GM21717 (cell line): ENCODE data around the gene SETX.
"Not testable (repeated sequence)": the region's sequence is repeated elsewhere in the genome, so short reads cannot be mapped to it uniquely, and the experiment has no call there.

Experiments used
- ATAC-seq: cut with Tn5 transposase; IDR thresholded peaks from one replicate; pipeline ENCODE4 v1.9.1; 2021; ENCODE audit warnings: mild to moderate bottlenecking, moderate library complexity; ENCODE audit not compliant: unreplicated experiment

Gene SETX

DNA sequence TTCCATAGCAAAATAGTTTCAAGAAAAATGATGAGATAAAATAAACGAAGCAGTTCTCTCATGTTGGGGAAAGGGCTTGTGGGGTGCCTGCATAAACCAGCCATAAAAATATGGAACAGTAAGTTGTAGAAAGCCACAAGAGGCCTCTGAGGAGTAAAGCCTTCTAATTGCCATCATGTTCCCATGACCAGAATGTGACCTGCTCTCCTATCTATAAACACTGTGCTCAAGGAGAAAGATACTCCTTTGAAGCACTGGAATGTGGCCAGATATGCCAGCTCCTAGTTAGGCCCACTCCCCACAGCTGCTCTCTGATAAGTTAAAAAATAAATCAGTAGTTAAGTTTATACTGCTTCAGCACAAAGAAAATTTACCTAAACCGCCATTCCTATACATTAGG is 65.8 kb downstream of the SETX start:
- ATAC-seq = no peak

GRCh38 chr9:132288361-132288760 is 66.4 kb downstream of the SETX start:
- ATAC-seq = no peak

- no peak for ATAC-seq
These were observed 67.5 kb downstream of the SETX start for GRCh38 chr9:132287256-132287760.

- no peak for ATAC-seq
These were observed 70.9 kb downstream of the SETX start for GRCh38 chr9:132283863-132284262.

DNA sequence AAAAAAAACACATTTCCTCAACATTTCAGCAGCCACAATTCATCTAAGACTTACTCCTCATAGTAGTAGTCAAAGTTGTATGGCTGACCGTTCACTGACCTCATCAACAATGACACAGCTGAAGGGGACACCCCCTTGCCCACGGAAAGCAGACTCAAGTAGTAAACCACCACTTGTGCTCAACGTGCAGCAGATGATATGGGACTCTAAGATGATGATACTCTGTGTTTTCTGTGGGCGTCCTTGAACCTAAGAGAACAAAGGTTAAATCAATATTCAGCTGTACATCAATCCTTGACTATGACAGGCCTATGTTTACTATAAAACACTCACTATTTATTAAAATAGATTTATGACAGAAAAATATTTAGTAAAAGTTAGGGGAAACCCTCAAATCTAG is 71.6 kb downstream of the SETX start:
- no peak for ATAC-seq

DNA sequence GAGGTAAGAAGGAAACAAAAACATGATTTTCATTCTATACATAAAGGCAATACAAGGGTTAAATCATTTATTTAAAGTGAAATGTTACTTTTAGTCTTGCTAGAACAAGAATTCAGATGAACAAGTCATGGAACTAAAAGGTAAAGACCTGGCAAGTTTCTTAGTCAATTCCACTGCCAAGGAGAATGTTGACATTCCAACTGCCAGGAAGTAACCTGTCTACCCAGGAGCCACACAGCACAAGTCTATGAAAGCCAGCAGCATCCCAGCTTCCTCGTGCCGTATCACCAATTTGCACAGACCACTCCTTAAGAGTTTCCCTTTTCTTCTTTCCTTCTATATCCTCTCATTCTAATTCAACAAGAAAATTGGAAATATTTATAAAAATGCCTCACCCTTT is 79.9 kb downstream of the SETX start:
- ATAC-seq = no peak

GRCh38 chr9:132269704-132270516 is 84.9 kb downstream of the SETX start:
- not testable (repeated sequence) for ATAC-seq

DNA sequence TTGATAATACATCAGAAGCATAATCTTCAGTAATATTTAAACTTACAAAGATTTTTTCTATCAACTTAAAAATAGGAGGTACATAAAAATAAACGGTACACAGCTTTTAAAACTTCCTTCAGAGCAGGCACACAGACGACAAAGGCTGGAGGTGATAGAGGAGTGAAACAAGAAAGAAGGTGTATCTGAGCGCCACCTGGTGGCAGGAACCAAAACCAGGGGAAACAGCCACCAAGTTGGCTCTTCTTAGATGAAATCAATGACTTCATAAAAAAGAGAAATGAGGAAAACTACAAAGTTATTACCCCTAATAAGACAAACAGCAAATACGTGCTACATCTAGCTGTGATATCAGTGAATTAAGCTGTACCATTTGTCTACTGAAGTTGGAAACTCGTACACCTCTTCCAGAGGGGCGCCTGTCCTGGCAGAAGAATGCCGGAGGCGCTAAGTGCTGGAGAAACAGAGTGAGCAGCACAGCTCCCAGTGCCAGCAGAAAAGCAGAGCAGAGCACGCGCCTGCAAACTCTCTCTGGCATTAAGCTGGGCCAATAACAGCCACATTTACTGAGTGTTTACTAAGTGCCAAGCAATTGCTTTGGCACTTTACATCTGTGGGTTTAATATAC is 85.9 kb downstream of the SETX start:
- ATAC-seq = no peak

DNA sequence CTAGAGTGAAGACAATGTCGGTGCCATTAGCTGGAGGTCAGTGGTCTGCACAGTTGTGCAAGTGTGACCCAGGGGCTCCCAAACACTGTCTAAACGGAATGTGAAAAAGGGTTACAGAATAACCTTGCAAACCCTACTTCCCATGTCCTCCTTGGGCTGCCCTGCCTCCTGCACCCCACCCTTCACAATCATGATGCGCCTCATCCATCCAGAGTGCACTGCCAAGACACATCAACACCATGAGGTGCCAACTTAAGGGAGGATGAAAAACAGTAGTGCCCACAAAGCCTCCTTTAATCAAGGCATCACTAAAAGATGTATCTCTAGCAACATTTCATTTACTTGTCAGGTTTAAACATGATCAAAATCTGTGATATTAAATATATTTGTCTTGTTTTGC is 87.1 kb downstream of the SETX start:
- ATAC-seq = no peak

DNA sequence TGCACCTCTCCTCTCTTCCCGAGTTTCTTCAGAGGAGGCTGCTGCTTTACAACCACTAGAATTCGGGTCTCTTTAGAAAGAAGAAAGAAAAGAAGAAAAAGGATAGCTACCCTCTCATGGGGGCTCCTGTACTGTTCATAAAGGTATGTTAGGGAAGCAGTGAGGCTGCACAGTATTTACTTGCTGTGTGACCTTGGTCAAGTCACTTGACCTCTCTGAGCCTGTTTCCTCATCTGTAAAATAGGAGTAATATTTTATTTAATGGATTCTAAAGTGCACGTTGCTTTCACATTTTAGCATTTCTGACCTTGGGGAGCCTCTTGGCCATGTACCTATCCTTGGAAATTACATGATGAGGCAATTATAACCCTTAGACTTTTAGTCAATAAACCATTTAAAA is 88.8 kb downstream of the SETX start:
- ATAC-seq = no peak

GRCh38 chr9:132260846-132261245 is 93.9 kb downstream of the SETX start:
- ATAC-seq = no peak

GRCh38 chr9:132250324-132251262 is 104.2 kb downstream of the SETX start:
- ATAC-seq = no peak

DNA sequence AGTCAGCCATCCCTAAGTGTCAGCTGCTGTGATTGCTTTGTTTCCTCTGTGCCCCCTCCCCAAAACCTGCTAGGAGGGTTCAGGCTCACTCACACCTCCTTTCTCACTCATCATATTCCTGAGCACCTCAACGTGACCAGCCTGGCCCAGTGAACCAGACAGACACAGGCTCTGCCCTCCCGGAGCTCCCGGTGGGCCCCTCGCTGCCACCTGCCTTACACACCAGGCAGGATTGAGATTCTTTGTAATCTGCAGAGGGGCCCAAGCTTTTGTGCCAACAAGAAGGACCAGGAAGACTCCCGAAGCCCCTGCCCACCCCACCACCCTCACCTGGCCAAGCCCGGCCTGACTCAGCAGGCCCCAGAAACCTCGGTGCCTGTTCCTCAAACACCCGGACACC is 105.1 kb downstream of the SETX start:
- no peak for ATAC-seq

DNA sequence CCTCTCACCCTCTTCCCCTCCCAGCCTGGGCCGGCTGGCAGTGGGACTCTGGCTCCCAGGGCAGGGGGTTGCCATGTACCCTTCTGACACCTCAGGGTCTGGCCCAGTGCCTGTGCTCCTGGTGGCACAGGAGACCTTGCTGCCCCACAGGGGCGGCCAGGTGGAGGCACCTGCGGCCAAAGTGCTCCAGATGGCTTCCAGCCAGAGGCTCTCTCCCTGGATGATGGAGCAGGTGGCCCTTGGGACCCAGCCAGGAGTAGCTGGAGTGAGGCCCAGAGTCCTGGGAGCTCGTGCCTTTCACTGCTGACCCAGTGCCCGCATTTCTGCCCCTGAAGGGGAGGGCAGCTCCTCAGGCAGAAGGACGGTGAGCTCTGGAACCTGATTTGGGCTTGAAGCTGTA is 105.7 kb downstream of the SETX start:
- no peak for ATAC-seq

DNA sequence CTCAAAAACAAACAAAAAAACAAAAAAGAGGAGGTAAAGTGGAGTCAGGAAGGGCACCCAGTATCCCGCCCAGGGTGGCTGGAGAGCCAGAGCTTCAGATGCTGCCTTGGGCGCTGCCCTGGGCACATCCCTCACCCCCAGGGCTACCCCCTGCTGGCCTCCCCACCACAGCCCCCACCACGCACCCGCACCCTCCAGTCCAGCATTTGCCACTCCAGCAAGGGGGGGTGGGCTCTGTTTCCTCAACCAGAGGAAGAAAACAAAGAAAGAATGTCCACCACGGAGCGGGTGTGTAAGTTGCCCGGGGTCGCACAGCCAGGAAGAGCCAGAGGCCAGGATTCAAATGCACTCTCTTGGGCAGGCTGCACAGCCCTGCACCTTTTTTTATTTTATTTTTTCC is 106.8 kb downstream of the SETX start:
- no peak for ATAC-seq

- ATAC-seq = no peak
These were observed 109.3 kb downstream of the SETX start for GRCh38 chr9:132245465-132245864.

DNA sequence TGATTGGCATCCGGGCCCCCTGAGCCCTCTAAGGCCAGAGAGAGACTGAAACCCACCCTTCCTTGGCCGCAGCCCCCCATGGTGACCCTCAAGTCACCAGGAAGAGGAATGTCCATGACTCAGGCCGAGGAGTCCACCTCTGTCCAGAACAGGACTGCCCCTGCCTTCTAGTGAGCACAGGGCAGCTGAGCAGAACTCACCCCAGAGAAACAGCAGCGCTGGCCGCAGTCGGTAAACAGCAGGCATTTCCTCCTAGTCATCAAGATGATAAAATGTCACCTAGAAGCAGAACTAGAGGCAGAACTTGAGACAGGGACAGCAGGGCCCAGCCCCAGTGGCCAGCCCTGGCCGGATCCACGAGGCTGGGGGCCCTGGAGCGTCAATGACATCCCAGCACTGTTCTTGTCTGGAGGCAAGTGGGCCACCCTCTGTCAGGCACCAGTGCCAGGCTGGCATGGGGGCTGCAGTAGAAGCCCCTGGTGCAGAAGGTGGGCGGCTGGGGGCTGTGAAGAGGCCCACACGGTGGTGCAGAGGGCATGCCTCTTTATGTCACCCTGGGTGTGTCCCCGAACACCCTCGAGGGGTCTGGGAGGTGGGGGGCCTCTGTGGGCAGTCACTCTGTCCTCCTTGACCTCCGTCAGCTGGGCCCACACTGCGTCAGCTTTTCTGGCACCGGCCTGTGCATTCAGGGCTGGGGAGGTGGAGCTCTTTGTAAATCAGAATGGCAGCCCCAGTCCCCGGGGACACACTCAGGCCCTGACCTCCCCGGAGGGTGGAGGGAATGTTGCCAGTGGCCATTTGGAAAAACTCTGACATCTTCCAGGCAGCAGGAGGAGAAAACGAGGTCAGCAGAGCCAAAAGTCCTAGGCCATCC is 110.0 kb downstream of the SETX start:
- ATAC-seq = no peak

DNA sequence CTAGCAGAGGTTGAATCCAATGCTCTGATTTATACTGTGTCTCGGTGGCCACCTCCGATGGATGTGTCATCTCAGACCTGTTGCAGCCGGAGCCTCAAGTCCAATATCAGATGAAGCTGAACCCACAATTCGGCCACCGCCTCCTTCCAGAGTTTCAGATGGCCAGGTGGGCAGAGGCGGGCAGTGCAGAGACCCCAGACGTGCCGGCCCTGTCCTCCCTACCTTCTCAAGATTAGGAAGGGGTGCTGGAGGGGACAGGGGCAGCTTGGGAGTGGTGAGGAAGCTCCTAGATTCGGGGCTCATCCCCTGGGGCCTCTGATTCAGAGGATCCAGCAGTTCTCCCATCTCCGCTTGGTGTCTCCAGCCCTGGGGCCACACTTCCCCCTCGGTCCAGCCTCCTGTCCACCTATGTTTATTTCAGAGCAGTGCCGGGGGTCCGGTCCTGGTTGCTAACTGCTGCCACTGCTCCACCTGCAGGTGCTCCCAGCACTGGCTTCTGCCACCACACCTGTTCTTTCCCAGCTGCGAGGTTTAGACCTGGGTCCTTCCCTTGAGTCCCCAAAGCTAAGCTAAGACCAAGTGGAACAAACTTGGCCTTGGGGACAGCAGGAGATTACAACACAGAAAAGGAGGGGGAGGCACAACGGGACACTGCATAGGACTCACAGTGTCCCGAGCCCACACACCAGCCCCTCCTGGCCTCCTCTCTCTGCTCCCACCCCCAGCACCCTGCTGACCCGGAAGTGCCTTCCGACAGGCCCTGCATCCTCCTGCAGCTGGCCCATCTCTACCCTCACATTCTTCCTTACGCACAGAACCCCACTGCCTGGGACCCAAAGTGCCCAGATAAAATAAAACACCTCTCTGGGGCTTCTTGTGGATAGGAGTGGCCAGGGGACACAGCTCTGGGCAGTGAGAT is 111.4 kb downstream of the SETX start:
- no peak for ATAC-seq

- ATAC-seq = no peak
These were observed 112.1 kb downstream of the SETX start for GRCh38 chr9:132242621-132243155.
